Rectal smooth muscle tissue (tissue), 1 donor: ENCODE measurements around the gene SLTM.
"Not testable (repeated sequence)": the region's sequence is repeated elsewhere in the genome, so short reads cannot be mapped to it uniquely, and the experiment has no call there.

Experiments
- H3K27ac ChIP-seq: one replicate; pipeline ENCODE4 v1.7.0; 2013; ENCODE audit warnings: low read depth, low read length, inconsistent platforms
- H3K27me3 ChIP-seq: one replicate; pipeline ENCODE4 v1.7.0; 2013; ENCODE audit warnings: low read length; ENCODE audit not compliant: control insufficient read depth, insufficient read depth
- H3K36me3 ChIP-seq: one replicate; pipeline ENCODE4 v1.7.0; 2013; ENCODE audit warnings: low read length; ENCODE audit not compliant: control insufficient read depth, insufficient read depth
- H3K4me1 ChIP-seq: one replicate; pipeline ENCODE4 v1.7.0; 2013; ENCODE audit warnings: low read length; ENCODE audit not compliant: control insufficient read depth, insufficient read depth
- H3K4me3 ChIP-seq: one replicate; pipeline ENCODE4 v1.7.0; 2013; ENCODE audit warnings: low read length
- H3K9ac ChIP-seq: one replicate; pipeline ENCODE4 v1.7.0; 2013; ENCODE audit warnings: low read length

Gene SLTM

GRCh38 chr15:58923284-58923683, 10.2 kb downstream of the SLTM start:
- no peak overlapping the region for H3K4me3 ChIP-seq
- no peaks in the 10 kb centered on the region for H3K4me1 ChIP-seq
- H3K27me3 ChIP-seq: no peaks in the 10 kb centered on the region
- no peak overlapping the region for H3K9ac ChIP-seq
- H3K36me3 ChIP-seq: peaks cover 4% of the 10 kb centered on the region
- no peak overlapping the region for H3K27ac ChIP-seq

GRCh38 chr15:58921267-58921790, 12.2 kb downstream of the SLTM start:
- no peak overlapping the region for H3K27ac ChIP-seq
- H3K4me3 ChIP-seq: no peak overlapping the region
- H3K9ac ChIP-seq: no peak overlapping the region
- no peaks in the 10 kb centered on the region for H3K27me3 ChIP-seq
- H3K36me3 ChIP-seq: no peaks in the 10 kb centered on the region
- no peaks in the 10 kb centered on the region for H3K4me1 ChIP-seq

GRCh38 chr15:58920447-58920846, 13.0 kb downstream of the SLTM start:
- not testable (repeated sequence) for H3K27me3 ChIP-seq, H3K27ac ChIP-seq, H3K4me1 ChIP-seq, H3K36me3 ChIP-seq, H3K4me3 ChIP-seq, H3K9ac ChIP-seq

GRCh38 chr15:58919232-58919631, 14.2 kb downstream of the SLTM start:
- no peaks in the 10 kb centered on the region for H3K36me3 ChIP-seq
- H3K9ac ChIP-seq: no peak overlapping the region
- H3K4me3 ChIP-seq: no peak overlapping the region
- no peaks in the 10 kb centered on the region for H3K4me1 ChIP-seq
- H3K27me3 ChIP-seq: no peaks in the 10 kb centered on the region
- H3K27ac ChIP-seq: no peak overlapping the region

- H3K27ac ChIP-seq: no peak overlapping the region
- H3K9ac ChIP-seq: no peak overlapping the region
- no peaks in the 10 kb centered on the region for H3K27me3 ChIP-seq
- H3K36me3 ChIP-seq: no peaks in the 10 kb centered on the region
- no peak overlapping the region for H3K4me3 ChIP-seq
- no peaks in the 10 kb centered on the region for H3K4me1 ChIP-seq
Measured at GRCh38 chr15:58918239-58918638, 15.2 kb downstream of the SLTM start.

- H3K27me3 ChIP-seq, H3K36me3 ChIP-seq, H3K27ac ChIP-seq, H3K4me3 ChIP-seq, H3K4me1 ChIP-seq, H3K9ac ChIP-seq: not testable (repeated sequence)
Measured at GRCh38 chr15:58917613-58918129, 15.8 kb downstream of the SLTM start.

- H3K27me3 ChIP-seq: no peaks in the 10 kb centered on the region
- H3K9ac ChIP-seq: no peak overlapping the region
- H3K27ac ChIP-seq: no peak overlapping the region
- H3K4me3 ChIP-seq: no peak overlapping the region
- H3K4me1 ChIP-seq: no peaks in the 10 kb centered on the region
- H3K36me3 ChIP-seq: no peaks in the 10 kb centered on the region
Measured at GRCh38 chr15:58916962-58917361, 16.5 kb downstream of the SLTM start.

- Histone ChIP-seq H3K9ac (no peak overlapping the region), H3K4me1 (no peaks in the 10 kb centered on the region), H3K27me3 (no peaks in the 10 kb centered on the region), H3K27ac (no peak overlapping the region), H3K4me3 (no peak overlapping the region), H3K36me3 (peaks cover 3% of the 10 kb centered on the region)
Measured at GRCh38 chr15:58910456-58910855, 23.0 kb downstream of the SLTM start.

- Histone ChIP-seq H3K9ac (no peak overlapping the region), H3K4me1 (no peaks in the 10 kb centered on the region), H3K36me3 (peaks cover 3% of the 10 kb centered on the region), H3K27ac (no peak overlapping the region), H3K4me3 (no peak overlapping the region), H3K27me3 (no peaks in the 10 kb centered on the region)
Measured at GRCh38 chr15:58909616-58910015, 23.9 kb downstream of the SLTM start.

GRCh38 chr15:58908550-58909309, 24.7 kb downstream of the SLTM start:
- Histone ChIP-seq H3K27me3 (no peaks in the 10 kb centered on the region), H3K4me3 (no peak overlapping the region), H3K4me1 (no peaks in the 10 kb centered on the region), H3K36me3 (peaks cover 3% of the 10 kb centered on the region), H3K9ac (no peak overlapping the region), H3K27ac (no peak overlapping the region)

GRCh38 chr15:58900631-58901030, 32.8 kb downstream of the SLTM start:
- H3K27me3 ChIP-seq: peaks cover 3% of the 10 kb centered on the region
- H3K4me1 ChIP-seq: no peaks in the 10 kb centered on the region
- H3K27ac ChIP-seq: no peak overlapping the region
- H3K9ac ChIP-seq: no peak overlapping the region
- peaks cover 10% of the 10 kb centered on the region for H3K36me3 ChIP-seq
- no peak overlapping the region for H3K4me3 ChIP-seq

GRCh38 chr15:58898150-58898680, 35.3 kb downstream of the SLTM start:
- peaks cover 3% of the 10 kb centered on the region for H3K27me3 ChIP-seq
- no peak overlapping the region for H3K27ac ChIP-seq
- H3K9ac ChIP-seq: no peak overlapping the region
- no peak overlapping the region for H3K4me3 ChIP-seq
- H3K4me1 ChIP-seq: no peaks in the 10 kb centered on the region
- peaks cover 13% of the 10 kb centered on the region for H3K36me3 ChIP-seq

GRCh38 chr15:58889363-58889762, 44.1 kb downstream of the SLTM start:
- H3K27me3 ChIP-seq: no peaks in the 10 kb centered on the region
- peaks cover 47% of the 10 kb centered on the region for H3K36me3 ChIP-seq
- no peak overlapping the region for H3K9ac ChIP-seq
- H3K27ac ChIP-seq: no peak overlapping the region
- no peaks in the 10 kb centered on the region for H3K4me1 ChIP-seq
- H3K4me3 ChIP-seq: no peak overlapping the region
